ENCODE measurements around the gene TLR8.
"Not testable (repeated sequence)": the region's sequence is repeated elsewhere in the genome, so short reads cannot be mapped to it uniquely, and the experiment has no call there.

Gene TLR8

DNA sequence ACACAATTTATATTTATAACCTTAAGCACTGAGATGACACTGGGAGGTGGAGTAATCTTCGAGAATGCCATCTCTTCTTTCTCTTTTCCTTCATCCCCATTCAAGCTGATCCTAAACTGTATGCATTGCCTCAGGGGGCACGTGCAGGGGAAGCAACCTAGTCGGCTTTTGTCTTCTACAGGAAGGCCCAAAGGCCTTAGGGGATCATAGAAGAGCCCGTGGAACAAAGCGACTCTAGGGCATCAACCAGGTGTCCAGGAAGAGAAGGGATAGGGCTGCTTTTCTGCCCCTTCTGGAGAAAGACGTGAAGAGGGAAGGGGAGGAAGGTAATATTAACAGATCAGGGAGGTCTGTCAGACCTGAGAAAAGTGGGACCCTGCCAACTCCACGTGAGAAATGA lies 6.9 kb upstream of the TLR8 start:
- DNase-seq = no peak

DNA sequence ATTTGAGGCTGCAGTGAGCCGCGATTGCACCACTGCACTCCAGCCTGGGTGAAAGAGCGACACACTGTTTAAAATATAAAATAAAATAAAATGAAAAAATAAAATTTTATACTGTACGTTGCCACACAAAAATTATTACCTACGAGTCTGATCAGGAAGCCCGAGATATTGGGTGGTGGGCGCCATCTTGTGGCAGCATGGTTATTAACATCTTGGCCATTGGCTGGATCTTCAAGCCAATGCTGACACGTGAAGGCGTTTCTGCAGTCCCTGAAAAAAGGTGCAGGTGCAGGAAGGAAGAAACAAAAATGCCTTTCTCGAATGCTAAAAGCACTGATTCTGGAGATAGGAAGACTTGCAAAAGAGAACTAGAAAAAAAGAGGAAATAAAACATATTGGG lies 4.9 kb upstream of the TLR8 start:
- peak; percentile 6 to 36 for DNase-seq

DNA sequence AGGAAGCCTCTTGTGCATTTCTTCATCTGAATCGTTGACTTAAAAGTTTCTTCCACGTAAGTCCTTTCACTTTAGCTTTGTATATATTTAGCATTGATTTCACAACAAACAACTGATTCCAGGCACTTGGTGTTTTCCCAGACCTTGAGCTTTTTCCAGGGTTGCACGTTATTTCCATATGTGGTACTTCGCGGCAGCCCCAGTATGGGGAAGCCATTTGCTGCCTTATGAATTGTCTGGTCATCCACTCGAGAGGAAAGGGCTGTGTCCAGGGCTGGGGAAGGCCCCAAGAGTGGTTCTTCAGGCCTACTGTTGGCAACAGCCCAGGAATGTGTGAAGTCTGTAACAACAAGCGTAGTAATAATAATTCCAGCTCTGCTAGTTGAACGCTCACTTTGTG lies 2.8 kb upstream of the TLR8 start:
- DNase-seq = no peak

DNA sequence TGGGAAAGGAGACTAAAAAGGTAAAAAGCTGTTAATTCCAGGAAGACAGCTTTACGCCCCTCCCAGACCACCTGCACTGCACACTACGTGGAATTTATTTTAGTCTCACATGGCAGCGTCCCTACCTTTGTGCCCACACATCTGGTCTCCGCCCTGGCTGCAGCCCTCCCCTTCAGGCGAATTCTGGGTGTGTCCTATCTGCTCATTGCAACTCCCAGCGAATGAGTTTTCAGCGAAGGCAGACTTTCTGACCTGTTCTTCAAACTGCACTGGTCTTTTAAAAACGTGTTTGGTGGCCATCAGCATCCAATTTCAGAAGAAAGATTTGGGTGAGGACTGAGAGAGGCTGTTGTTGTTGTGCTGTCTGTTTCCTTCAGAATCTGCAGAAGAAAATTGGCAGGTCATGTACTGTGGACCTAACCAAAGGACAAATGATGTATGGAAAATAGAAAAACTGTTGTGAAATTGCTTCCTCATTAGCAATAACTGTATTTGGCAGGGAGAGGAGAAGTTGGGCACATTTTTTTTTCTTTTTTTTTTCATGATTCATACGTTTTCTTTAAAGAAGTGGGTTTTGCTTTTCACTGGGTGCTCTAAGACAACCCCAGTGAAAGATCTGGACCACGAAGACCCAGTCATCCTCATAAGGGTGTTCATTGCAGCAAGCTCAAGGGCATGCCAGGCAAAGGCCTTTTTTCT lies 4.2 kb downstream of the TLR8 start:
- peak; percentile 1 to 2 for DNase-seq

DNA sequence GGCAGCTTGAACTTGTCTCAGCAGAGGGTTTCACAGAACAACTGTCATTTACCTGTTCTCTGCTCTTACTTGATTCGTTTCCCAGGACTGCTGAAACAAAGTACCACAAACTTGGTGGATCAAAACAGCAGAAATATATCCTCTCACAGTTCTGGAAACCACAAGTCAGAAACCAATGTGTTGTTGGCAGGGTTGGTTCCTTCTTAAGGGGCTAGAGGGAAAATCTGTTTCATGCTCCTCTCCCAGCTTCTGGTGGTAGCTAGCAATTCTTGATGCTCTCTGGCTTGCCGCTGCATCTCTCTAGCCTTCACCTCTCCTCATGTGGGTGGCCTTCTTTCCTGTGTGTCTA lies 4.7 kb downstream of the TLR8 start:
- no peak for DNase-seq

DNA sequence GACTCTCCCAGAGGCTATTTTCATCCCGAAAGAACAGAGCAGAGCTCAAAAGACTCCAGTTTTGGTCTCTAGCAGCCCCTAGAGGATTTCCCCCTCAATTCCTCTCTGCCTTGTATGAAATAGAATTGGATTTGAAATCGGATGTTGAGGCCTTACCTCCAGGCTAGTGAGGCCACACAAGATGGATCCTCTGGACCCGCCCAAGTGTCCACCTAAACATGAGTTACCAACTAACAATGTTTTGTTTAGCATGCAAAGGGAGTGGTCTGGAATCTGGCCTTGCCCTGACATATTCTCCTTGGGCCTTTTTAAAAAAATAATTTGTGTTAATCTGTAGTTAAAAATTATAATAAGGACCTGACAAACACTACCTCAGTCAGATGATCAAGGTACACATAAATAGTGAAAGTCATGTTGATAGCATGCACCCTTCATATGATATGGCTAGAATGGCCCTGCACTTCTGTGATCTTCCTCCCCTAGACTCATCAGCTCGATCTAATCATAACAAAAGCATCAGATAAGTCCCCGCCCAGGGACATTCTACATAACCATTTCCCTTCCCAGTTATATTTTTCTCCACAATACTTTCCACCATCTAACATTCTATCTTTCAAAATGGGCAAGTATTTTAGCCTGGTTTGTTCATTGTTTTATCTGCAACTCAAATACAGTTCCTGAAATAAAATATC lies 6.5 kb downstream of the TLR8 start:
- DNase-seq = no peak

DNA sequence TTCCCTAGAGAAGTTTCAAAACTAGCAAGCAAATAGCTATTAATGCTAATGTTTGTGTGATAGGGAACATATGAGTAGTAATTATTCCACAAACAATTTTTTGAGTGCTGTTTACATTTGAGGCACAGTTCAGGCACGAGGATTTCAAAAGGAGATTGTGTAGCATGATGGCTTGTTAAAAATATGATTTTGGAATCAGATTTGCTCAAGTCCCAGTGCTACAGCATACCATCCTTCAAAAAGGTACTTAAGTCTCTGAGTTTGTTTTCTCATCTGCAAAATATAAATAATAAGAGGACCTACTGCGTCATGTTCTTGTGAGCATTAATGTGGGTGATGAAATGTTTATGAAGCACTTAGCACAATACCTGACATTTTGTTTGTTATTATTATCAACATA lies 11.3 kb downstream of the TLR8 start:
- DNase-seq = no peak

DNA sequence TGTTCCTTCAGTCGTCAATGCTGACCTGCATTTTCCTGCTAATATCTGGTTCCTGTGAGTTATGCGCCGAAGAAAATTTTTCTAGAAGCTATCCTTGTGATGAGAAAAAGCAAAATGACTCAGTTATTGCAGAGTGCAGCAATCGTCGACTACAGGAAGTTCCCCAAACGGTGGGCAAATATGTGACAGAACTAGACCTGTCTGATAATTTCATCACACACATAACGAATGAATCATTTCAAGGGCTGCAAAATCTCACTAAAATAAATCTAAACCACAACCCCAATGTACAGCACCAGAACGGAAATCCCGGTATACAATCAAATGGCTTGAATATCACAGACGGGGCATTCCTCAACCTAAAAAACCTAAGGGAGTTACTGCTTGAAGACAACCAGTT lies 12.6 kb downstream of the TLR8 start:
- DNase-seq = no peak

DNA sequence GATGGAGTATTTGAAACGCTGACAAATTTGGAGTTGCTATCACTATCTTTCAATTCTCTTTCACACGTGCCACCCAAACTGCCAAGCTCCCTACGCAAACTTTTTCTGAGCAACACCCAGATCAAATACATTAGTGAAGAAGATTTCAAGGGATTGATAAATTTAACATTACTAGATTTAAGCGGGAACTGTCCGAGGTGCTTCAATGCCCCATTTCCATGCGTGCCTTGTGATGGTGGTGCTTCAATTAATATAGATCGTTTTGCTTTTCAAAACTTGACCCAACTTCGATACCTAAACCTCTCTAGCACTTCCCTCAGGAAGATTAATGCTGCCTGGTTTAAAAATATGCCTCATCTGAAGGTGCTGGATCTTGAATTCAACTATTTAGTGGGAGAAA lies 13.2 kb downstream of the TLR8 start:
- DNase-seq = no peak

DNA sequence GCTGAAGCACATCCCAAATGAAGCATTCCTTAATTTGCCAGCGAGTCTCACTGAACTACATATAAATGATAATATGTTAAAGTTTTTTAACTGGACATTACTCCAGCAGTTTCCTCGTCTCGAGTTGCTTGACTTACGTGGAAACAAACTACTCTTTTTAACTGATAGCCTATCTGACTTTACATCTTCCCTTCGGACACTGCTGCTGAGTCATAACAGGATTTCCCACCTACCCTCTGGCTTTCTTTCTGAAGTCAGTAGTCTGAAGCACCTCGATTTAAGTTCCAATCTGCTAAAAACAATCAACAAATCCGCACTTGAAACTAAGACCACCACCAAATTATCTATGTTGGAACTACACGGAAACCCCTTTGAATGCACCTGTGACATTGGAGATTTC lies 14.6 kb downstream of the TLR8 start:
- no peak for DNase-seq

DNA sequence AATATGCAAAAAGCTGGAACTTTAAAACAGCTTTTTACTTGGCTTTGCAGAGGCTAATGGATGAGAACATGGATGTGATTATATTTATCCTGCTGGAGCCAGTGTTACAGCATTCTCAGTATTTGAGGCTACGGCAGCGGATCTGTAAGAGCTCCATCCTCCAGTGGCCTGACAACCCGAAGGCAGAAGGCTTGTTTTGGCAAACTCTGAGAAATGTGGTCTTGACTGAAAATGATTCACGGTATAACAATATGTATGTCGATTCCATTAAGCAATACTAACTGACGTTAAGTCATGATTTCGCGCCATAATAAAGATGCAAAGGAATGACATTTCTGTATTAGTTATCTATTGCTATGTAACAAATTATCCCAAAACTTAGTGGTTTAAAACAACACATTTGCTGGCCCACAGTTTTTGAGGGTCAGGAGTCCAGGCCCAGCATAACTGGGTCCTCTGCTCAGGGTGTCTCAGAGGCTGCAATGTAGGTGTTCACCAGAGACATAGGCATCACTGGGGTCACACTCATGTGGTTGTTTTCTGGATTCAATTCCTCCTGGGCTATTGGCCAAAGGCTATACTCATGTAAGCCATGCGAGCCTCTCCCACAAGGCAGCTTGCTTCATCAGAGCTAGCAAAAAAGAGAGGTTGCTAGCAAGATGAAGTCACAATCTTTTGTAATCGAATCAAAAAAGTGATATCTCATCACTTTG lies 15.6 kb downstream of the TLR8 start:
- DNase-seq = no peak

DNA sequence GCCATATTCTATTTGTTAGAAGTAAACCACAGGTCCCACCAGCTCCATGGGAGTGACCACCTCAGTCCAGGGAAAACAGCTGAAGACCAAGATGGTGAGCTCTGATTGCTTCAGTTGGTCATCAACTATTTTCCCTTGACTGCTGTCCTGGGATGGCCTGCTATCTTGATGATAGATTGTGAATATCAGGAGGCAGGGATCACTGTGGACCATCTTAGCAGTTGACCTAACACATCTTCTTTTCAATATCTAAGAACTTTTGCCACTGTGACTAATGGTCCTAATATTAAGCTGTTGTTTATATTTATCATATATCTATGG lies 16.1 kb downstream of the TLR8 start:
- DNase-seq = no peak

DNA sequence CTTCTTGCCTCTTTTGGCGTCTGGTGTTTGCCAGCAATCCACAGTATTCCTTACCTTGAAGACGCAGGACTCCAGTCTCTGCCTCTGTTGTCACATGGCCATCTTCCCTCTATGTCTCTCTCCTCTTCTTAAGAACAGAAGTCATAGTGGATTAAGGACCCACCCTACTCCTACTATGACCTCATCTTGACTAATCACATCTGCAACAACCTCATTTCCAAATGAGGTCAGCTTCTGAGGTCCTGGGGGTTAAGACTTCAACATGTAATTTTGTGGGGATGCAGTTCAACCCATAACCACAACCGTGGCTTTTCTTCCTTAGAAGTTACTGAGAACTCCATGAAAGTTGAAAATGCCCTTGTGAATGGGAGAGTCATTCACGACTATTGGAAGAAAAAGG lies 23.3 kb downstream of the TLR8 start:
- no peak for DNase-seq

DNA sequence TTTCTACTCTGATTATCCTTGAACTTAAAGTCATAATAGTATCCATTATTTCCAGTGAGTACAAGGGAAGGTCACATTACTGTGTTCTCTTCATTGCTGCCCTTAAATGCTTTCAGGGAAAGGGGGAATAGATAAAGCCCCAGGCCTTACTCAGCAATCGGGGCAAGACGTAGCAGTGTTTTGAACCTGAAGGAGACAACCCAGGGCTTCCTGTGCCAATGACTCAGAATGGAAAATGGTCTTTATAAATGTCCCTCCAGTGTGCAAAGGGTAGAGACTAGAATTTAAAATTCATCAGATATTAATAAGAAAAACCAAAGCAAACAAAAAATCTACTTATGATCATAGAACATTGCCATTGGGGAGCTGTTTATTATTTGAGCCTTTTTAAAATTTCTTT lies 23.7 kb downstream of the TLR8 start:
- DNase-seq = no peak

DNA sequence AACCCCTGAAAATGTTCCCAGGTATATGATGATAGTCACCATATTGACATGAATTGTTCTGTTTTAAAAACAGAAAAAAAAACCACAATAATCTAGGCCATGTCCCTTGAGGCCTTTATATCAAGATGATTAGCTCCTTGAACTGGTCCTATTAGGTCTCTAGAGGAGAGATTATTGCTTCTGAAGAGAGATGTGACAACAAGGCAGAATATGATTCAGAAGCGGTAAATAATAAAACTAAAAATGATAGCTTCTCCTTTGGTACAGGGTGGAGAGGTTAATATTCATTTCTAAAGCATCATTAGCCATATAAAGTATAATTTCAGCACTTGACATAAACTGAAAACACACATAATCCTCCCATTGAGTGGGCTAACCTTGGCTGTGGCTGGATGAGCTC lies 25.8 kb downstream of the TLR8 start:
- no peak for DNase-seq

DNA sequence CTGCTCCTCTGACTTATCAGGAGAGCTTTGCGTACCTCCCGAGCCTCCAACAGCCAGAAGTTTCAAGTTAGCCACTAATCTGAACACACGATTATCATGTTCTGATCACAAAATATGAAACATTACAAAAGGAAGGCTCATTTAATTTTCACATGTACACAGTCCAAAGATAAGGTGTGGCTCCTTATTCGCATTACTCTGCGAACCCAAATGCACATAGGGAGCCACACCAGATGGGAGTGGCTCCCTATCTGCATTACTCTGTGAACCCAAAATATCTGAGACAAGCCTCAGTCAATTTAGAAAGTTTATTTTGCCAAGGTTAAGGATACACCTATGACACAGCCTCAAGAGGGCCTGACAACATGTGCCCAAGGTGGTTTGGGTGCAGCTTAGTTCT lies 28.4 kb downstream of the TLR8 start:
- DNase-seq = no peak

DNA sequence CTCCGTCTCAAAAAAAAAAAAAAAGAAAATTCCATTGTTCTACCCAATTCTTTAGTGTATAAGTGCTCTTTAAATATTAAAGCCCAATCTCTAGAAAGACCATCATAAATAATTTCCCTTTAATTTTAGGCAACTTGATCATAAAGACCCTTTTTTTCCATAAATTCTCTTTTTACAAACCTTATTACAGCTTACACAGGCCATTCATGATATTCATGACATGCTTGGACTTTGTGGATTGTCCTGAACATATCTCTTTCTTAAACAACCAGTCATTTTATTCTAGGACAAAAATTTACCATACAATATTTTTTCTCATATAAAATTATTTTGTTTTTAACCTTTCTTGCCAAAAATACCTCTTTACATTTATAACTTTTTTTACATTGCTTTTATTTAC lies 30.5 kb downstream of the TLR8 start:
- no peak for DNase-seq

DNA sequence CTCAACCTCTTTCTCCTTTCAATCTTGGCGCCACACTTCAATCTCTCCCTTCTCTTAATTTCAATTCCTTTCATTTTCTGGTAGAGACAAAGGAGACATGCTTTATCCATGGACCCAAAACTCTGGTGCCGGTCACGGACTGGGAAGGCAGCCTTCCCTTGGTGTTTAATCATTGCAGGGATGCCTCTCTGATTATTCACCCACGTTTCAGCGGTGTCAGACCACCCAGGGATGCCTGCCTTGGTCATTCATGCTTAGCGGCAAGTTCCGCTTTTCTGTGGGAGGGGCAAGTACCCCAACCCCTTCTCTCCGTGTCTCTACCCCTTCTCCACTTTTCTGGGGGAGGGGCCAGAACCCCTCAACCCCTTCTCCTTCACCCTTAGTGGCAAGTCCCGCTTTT lies 34.1 kb downstream of the TLR8 start:
- not testable (repeated sequence) for DNase-seq

DNA sequence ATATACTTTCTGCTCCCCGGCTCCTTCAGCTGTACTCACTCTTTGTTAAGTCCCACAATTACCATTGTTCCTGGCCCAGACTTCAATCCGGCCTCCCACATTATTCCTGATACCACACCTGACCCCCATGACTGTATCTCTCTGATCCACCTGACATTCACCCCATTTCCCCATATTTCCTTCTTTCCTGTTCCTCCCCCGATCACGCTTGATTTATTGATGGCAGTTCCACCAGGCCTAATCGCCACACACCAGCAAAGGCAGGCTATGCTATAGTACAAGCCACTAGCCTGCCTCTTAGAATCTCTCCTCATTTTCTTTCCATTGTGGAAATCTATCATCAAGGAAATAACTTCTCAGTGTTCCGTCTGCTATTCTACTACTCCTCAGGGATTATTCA lies 37.2 kb downstream of the TLR8 start:
- not testable (repeated sequence) for DNase-seq

DNA sequence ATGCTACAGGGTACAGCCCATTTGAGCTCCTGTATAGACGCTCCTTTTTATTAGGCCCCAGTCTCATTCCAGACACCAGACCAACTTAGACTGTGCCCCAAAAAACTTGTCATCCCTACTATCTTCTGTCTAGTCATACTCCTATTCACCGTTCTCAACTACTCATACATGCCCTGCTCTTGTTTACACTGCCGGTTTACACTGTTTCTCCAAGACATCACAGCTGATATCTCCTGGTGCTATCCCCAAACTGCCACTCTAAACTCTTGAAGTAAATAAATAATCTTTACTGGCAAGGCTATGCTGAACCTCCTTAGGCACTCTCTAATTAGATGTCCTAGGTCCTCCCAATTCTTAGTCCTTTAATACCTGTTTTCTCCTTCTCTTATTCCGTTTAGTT lies 38.0 kb downstream of the TLR8 start:
- DNase-seq = not testable (repeated sequence)

DNA sequence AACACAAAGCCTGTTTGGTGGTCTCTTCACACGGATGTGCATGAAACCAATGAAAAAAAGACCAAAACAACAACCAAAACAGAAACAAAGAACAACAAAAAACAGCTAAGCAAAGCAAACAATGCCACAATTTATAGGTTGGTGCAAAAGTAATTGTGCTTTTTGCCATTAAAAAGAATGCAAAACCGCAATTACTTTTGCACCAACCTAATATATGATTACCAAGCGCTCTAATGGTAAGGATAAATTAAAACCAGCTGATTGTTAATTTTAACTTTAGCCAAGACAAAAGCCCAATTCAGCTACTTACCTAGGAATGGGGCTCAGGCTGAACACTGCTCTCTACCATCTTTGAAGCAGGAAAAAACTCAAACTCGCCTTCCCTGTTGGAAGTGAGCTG lies 39.1 kb downstream of the TLR8 start:
- no peak for DNase-seq

DNA sequence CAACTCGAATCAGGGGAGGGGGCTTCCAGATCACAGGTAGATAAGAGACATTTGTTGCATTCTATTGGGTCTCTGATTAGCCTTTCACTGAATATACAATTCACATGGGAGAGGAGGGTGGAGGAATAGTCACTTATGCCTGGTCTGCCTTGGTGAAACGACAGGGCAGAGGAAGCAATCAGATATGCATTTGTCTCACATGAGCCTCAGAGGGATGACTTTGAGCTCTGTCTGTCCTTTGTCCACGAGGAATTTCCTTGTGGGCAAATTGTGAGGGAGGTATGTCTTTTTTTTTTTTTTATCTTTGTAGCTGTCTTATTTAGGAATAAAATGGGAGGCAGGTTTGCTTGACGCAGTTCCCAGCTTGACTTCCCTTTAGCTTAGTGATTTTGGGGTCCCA lies 40.0 kb downstream of the TLR8 start:
- no peak for DNase-seq

DNA sequence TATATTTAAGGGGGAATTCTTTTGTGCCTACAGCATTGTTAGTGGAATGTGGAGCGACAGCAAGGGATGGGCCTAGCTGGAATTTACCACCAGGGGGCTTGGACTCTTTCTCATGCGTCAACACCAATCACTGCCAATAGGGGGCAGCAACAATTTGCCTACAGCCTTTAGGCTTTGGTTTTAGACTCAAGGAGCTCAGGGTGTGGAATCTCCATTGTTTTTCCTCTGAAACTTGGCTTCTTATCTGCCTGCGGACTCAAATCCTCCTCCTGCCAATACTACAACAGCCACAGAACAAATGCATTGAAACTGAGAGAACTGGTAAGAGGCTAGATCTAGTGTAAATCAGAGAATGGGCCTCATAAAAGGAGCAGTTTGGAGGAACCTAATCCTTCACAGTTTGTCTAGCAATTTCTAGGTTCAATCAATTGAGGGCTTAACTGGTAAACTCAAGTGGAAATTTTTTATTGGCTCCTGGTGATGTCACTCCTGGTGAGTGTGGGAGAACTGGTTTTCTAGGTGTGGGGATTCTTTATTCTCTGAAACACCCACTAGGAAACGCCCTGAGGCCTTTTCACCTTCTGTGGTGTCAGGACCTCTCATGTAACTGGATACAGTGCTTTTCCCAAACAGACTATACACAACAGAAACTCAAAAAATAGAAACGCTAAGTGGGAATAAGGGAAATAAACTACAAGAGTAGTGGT lies 40.6 kb downstream of the TLR8 start:
- DNase-seq = peak; percentile 7 to 74

All from bone marrow (tissue), 2 donors.